ENCODE results near the gene GNLY.

GNLY gene

GRCh38 chr2:85745619-85746018, 51.5 kb downstream of the GNLY start:
- no peak for DNase-seq

GRCh38 chr2:85746321-85747004, 52.3 kb downstream of the GNLY start:
- no peak for DNase-seq

DNA sequence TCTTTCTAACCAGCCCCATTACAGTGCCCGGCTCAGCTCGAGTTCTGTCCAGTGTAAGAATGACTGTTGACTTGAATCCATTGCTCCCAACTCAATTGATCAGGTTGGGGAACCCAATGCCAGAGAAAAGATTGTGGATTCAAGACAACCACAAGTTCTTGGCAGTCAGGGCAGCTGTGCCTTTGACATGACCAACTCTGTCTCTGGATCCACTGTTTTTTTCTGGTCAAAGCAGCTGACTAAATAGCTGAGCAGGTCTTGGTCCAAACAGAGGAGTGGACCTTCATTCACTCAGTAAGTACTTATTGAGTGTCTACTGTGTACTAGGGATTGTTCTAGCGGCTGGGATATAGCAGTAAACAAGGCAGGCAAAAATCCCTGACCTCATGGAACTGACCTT, 53.3 kb downstream of the GNLY start:
- DNase-seq, result no peak

DNA sequence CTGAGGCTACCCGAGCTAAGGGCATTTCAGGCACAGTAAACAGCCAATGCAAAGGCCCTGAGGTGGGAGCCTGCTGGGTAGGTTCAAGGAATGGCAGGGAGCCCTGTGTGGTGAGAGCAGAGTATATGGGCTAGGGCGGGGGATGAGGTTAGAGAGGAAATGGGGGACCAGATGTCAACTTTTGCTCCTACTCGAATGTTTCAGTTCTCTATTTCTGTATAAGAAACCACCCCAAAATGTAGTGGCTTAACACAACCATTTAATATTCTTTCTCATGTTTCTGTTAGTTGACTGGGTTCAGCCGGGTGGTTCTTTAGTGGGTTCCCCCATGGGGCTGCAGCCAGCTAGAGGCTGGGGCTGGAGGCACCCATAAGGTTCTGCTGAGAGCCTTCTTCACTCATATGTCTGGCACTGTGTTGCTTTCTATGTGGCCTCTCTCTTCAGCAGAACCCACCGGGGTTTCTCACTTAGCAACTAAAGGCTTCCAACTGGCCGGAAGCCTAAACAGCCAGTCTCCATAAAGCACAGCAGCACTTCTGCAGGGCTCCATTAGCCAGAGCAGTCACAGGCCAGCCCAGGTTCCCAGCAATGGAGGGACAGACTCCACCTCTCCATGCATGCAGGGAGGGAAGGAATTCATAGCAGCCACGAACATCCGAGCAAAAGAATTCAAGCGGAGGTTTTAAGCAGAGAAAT, 54.0 kb downstream of the GNLY start:
- peak in 3 of 4 experiments; percentile 35 to 50 (median 42) for DNase-seq

Measured in suppressor macrophage (primary cell).